Measurements from ENCODE around the gene AGBL4.

AGBL4 gene

DNA sequence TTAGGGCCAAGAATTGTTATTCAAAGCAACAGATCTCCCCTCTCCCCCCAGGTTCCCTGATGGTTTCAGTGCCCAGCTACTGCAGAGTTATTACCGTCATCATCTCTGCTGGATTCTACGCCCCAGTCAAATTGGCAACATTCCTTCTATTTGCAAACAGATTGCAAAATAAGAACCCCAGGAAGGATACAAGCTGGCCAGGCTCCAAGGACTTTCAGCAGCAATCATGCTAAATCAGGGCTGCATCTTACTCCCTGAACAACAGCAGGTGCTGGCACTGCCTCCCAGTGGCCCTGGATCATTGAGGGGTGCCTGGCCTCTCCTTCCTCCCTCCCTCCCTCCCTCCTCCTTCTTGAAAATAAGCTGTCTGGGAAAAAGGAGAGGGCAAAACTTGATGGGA, 725.5 kb downstream of the AGBL4 start:
- no peak for DNase-seq

DNA sequence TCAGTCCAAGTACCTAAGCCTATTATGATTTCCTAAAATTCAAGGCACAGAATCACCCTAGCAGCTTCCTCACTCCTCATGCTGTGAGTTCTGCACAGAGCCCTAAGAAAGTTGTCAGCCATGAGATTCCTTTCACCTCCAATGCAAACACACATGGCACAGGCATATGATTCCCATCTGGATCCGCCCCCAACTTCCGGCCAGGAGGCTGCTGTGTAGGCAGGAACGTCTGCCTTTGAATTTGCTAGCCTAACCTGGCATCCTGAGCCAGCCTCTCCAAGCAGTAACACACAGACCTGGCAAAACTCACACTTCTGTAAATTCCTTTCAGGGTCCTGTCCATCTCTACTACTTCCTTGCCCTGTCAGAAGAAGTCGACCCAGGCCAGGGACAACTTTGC, 726.0 kb downstream of the AGBL4 start:
- no peak for DNase-seq

DNA sequence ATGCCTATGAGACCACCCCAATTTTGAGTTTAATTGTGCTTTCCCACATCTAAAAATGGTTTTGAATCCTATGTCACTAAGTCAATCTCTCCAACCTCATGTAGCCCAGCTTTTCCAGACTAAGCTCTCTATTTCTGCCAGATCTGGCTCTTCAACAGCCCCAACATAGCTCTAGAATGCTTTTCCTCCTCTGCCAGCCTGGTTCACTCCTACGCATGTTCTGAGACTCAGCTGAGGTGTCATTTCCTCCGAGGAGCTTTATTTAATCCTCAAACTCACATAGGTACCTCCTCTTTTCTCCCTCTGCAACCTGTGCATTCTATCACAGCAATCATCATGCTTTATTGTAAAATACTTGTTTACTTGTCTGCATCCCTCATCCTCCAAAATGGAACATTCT, 729.2 kb downstream of the AGBL4 start:
- DNase-seq = no peak

DNA sequence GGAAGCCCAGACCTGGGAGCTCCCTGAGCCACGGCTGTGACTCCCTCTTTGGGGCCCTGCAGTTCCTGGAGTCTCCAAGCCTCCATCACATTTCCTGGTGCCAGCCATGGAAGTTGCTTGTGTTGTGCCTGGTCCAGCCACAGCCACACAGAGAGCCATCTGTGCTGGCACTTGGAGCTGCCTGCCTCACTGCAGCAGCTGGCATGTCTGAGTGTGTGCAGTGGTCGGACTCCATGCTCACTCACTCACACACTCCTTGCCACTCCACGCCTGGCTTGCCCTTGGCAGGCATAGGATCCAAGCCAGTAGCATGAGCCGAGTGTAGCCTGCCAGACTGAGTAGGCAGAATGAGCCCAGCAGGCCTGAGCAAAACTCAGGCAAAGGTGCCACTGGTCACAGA, 730.7 kb downstream of the AGBL4 start:
- DNase-seq = no peak

- DNase-seq = peak; percentile 75
Measured at GRCh38 chr1:49257211-49258049, 766.3 kb downstream of the AGBL4 start.

- DNase-seq = no peak
Measured at GRCh38 chr1:49252917-49253316, 770.8 kb downstream of the AGBL4 start.

DNA sequence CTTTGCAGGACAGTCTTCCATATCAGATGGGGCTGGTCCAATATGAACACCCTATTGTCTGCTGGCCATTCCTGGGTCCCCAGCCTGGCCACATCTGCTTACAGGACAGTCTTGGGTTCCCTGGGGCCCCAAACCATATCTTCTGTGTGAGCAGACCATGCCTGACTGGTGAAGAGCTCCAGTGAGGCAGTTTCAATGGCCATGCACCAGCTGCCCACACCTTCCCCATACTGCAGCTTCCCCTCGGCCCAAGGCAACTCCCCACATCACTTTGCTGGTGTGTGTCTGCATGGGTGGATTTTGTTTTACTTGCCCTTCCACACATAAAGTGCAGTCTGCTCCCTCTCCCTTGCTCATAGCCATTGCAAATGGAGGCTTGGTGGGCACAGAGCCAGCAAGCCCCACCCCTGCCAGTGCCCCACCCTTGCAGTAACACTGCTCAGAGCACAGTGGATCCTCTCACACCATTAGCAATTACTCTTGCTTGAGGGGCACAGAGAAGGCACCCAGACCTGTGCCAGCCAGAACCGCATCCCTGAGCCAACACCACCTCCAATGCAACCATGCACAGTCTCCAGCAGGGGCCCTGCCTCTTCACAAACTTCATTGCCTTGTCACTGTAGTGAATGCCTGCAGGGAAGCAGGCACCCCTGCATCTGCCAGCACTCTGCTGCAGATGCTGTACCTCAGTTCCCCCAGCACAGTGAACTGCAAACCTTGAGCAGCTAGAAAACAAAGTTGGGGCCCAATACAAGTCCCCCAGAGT, 772.6 kb downstream of the AGBL4 start:
- no peak for DNase-seq

- no peak for DNase-seq
Measured at GRCh38 chr1:49240709-49241221, 783.0 kb downstream of the AGBL4 start.

GRCh38 chr1:49234988-49235387, 788.8 kb downstream of the AGBL4 start:
- DNase-seq = no peak

- DNase-seq = no peak
Measured at GRCh38 chr1:49229555-49229954, 794.2 kb downstream of the AGBL4 start.

DNA sequence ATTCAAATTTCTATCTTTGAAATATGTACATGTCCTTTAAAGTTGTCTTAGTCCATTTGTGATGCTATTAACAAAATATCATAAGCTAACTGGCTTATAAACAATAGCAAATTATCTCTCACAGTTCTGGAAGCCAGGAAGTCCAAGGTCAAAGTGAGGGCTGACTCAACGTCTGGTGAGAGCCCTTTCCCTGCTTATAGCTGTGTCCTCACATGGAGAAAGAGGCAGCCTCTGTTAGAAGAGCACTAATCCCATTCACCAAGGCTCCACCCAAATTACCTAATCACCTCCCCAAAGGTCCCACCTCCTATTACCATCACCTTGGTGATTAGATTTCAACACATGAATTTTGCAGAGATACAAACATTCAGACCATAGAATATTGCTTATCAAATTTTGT, 797.0 kb downstream of the AGBL4 start:
- no peak for DNase-seq

GRCh38 chr1:49225464-49225863, 798.3 kb downstream of the AGBL4 start:
- DNase-seq = no peak

- no peak for DNase-seq
Measured at GRCh38 chr1:49213301-49213700, 810.5 kb downstream of the AGBL4 start.

GRCh38 chr1:49208712-49209111, 815.0 kb downstream of the AGBL4 start:
- DNase-seq = no peak

- no peak for DNase-seq
Measured at GRCh38 chr1:49204720-49205119, 819.0 kb downstream of the AGBL4 start.

- no peak for DNase-seq
Measured at GRCh38 chr1:49200738-49201137, 823.0 kb downstream of the AGBL4 start.

DNA sequence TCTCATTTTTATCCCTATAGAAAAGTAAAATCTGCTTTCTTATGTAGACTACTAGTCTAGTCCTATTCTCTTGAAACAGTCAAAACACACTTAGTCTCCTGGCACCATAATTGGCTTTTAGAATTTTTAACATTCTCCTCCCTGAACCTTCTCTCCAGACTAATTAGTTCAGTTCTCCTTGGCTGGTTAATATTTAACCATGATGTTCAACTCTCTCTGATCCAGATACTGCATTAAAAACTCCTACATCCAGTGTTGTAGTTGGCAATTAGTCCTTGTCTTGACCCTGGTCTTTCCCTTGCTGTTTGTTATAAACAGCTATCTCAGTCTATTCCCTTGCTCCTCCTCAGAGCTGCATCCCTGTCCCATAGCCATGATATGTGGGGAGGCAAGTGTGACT, 824.2 kb downstream of the AGBL4 start:
- no peak for DNase-seq

DNA sequence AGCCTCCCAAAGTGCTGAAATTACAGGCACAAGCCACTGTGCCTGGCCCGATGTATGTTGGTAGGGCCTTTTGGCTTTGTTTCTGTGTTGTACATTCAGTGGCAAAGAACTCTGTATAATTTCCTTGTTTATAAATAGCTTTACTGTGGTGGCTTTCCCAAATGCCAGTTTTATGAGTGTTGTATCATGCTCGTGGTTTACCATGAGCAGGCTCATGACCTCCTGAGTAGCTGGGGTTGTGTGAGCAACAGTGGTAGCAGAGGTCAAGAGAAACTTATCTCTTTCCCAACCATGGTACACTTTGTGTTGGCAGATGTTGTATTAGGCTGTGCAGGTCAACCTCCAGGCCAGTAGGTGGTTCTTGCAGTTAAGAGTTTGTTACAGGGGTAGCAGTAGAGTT, 826.7 kb downstream of the AGBL4 start:
- DNase-seq = no peak

DNA sequence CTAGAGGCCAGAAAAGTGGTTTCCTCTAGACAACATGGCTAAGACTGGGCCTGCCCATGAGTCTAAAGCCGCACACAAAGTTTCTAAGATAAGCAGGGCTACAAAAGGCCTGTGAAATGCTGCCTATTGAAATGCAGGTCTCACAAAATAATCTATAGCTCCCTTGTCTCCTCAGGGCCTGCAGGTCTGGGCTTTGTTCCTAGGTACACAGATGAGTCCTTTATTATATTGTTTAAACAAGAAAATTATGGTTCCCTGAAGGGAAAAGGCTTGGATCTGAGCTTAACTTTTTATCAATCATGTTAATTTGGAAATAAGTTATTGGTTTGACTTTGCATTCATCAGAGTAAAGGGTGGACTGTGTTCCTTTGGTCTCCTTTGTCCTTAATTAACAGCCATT, 833.6 kb downstream of the AGBL4 start:
- DNase-seq = no peak

DNA sequence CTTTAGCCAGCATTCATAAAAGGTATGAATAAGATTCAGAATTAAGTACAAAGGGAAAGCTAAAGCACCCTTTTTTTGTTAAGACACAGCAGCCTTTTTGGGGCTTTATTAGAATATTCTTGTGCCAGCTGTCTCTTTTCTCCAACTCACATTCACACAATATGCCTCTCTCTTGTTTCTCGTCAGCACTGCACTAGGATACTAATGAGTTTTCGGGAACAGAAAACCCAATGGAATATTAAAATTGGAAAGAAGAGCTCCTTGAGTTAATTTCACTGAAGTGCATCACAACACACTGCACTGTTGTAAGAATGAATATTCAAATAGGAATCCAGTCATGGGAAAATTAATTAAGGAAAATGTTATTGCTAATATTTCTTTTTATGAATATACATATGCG, 836.7 kb downstream of the AGBL4 start:
- no peak for DNase-seq

DNA sequence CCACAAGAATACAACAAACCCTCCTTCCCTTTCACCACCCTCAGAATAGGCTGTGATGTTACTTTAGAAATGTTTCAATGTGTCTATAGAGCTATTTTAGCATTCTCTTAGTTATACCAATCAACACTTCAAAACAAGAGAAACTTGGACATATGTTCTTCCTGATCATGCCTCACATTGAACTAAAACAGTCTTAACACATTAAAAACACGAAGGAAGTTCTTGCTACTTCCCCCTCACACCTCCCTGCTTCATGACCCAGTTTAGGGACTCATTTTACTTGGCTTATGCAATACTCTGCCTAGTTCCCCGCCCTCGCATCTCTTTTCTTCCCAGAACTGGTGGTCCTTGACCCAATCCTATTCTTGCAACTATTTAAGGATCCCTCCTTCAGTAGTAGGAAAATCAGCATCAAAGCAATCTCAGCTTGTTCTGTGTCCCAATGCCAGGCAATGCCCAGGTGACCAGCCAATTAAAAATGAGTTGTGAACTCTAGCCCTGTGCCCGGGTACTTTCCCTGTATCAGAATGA, 838.2 kb downstream of the AGBL4 start:
- DNase-seq = no peak

DNA sequence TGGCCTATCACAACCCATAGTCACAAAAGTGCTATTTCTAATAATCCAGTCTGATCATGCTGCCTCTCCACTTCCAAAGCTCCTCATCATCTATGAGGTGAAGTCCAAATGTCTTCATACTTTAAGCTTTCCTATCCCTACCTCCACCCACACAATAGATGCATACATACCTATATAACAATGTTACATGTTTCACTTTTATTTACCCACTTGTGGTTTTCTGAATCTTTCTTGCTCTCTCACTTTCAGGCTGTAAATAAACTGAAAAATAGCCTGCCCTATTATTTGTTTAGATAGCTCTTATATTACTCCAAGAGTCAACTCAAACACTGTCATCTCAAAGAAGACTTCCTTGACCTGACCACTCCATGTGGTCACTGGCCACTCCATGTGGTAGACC, 840.3 kb downstream of the AGBL4 start:
- no peak for DNase-seq

GRCh38 chr1:49181033-49181432, 842.7 kb downstream of the AGBL4 start:
- DNase-seq = no peak
